Kidney (tissue), 14 donors: ENCODE measurements around the gene FRMD3. TPM values are rescaled to one million over a fixed set of nuclear protein-coding genes. Genes with fewer than 3 reads are reported as not detected.
A peak's percentile ranks its signal among the peaks of the same experiment; 100 is the strongest.

Experiments
- DNase-seq, 5 donors: peaks; one replicate each; pipeline ENCODE4 v3.0.0-alpha.2; 2013 to 2020
- FAIRE-seq: peaks from 2 replicates; lab custom pipeline; 2012; peaks lifted over from hg19 to GRCh38; lab: Jason Lieb, UNC
- H3K27ac ChIP-seq, 2 donors: one replicate each; pipeline ENCODE4 v1.7.0; 2013; ENCODE audit warnings: low read depth in 2 of 2, low read length in 2 of 2, inconsistent platforms in 1 of 2
- H3K27me3 ChIP-seq: one replicate; pipeline ENCODE4 v1.7.1; 2013; ENCODE audit warnings: low read length, inconsistent platforms; ENCODE audit not compliant: control insufficient read depth, insufficient read depth
- H3K36me3 ChIP-seq, 3 donors: one replicate each; pipeline versions ENCODE4 v1.7.0 to v1.7.1; 2013; ENCODE audit warnings: low read length in 3 of 3, control low read depth in 1 of 3, inconsistent platforms in 1 of 3; ENCODE audit not compliant: insufficient read depth in 3 of 3, control insufficient read depth in 2 of 3
- H3K4me1 ChIP-seq, 3 donors: one replicate each; pipeline versions ENCODE4 v1.7.0 to v1.7.1; 2013; ENCODE audit warnings: low read length in 3 of 3, inconsistent platforms in 1 of 3, low read depth in 1 of 3; ENCODE audit not compliant: control insufficient read depth in 2 of 3, insufficient read depth in 2 of 3
- H3K4me3 ChIP-seq, 3 donors: one replicate each; pipeline versions ENCODE4 v1.7.0 to v1.8.1; 2013; ENCODE audit warnings: low read length in 3 of 3, control low read depth in 1 of 3, inconsistent platforms in 1 of 3
- H3K9ac ChIP-seq, 3 donors: one replicate each; pipeline versions ENCODE4 v1.7.0 to v1.7.1; 2013; ENCODE audit warnings: low read length in 3 of 3, control low read depth in 1 of 3, inconsistent platforms in 1 of 3
- H3K9me3 ChIP-seq, 3 donors: one replicate each; pipeline versions ENCODE4 v1.7.0 to v1.7.1; 2013; ENCODE audit warnings: low read length in 3 of 3, control low read depth in 1 of 3, inconsistent platforms in 1 of 3; ENCODE audit not compliant: control insufficient read depth in 2 of 3, insufficient read depth in 1 of 3
- intact Hi-C: fragments of 100-400 bp; cut with DNase I; formaldehyde crosslinking; loops from one replicate; pipeline ENCODE4 v1.11.1; 2022
- polyA plus RNA-seq: library from polyadenylated mRNA; stranded (reverse); fragments of 350-450 nt; fragmentation: Illumina TruSeq; extraction: RNeasy Lipid Tissue Mini Kit (QIAGEN cat#74804); gene quantifications from one replicate; pipeline ENCODE4 v1.2.3, GENCODE V29; 2014; ENCODE audit warnings: low read depth, low replicate concordance; ENCODE audit not compliant: insufficient read depth
- total RNA-seq: library from RNA; stranded (reverse); fragmentation: NEBNext Ultra II Directional; extraction: Animal tissue kit (Norgen Biotek cat#: 25700); gene quantifications from one replicate; pipeline ENCODE4 v1.2.1, GENCODE V29; 2021
- TF ChIP-seq, protein P1 (sequence below): IDR thresholded peaks from 3 replicates; pipeline ENCODE4 v1.5.1; 2012; ENCODE audit warnings: mild to moderate bottlenecking, moderate library complexity, borderline replicate concordance; ENCODE audit not compliant: insufficient read depth; ENCODE audit errors: extremely low read depth
- donor health status: control.
- donor health status: control.
- donor health status: control.
- donor health status: control.
- donor health status: control.
- donor health status: DM: yes; HTN: yes; CAD: no.
- donor health status: Normal renal cell carcinoma (clear cell type).

FRMD3 gene
- total and polyA plus RNA-seq, 2 donors from 2014 or later, result 9.9 to 11.0 TPM

DNA sequence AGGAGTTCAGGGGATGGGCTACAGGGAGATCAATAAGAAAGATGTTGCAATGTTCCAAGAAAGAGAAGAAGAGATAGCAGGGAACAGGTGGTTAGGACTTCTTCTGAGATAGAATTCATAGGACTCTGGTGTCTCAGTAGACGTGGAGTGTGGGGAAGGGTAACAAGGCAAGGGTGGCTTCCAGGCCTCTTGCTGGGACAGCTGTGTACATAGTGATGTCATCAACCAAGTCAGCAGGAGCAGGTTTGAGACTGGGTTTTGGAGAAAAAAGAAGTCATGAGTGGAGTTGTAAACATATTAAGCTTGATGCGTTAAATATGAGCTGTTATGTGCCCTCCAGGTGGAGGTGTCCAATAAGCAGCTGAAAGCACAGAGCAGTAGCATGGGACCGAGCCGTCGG is 263.4 kb downstream of the FRMD3 start:
- Histone ChIP-seq H3K4me1 (no peaks in the 10 kb centered on the region), H3K9ac (no peak overlapping the region), H3K4me3 (no peak overlapping the region), H3K9me3 (no peaks in the 10 kb centered on the region), H3K27ac (no peak overlapping the region), H3K27me3 (no peaks in the 10 kb centered on the region), H3K36me3 (peaks cover 0 to 7% (median 0%) of the 10 kb centered on the region in 3 donors)
- intact Hi-C loops, result no loop called here
- FAIRE-seq (no peak), DNase-seq (no peak)
- TF ChIP-seq, protein P1, sequence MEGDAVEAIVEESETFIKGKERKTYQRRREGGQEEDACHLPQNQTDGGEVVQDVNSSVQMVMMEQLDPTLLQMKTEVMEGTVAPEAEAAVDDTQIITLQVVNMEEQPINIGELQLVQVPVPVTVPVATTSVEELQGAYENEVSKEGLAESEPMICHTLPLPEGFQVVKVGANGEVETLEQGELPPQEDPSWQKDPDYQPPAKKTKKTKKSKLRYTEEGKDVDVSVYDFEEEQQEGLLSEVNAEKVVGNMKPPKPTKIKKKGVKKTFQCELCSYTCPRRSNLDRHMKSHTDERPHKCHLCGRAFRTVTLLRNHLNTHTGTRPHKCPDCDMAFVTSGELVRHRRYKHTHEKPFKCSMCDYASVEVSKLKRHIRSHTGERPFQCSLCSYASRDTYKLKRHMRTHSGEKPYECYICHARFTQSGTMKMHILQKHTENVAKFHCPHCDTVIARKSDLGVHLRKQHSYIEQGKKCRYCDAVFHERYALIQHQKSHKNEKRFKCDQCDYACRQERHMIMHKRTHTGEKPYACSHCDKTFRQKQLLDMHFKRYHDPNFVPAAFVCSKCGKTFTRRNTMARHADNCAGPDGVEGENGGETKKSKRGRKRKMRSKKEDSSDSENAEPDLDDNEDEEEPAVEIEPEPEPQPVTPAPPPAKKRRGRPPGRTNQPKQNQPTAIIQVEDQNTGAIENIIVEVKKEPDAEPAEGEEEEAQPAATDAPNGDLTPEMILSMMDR, result no peak

DNA sequence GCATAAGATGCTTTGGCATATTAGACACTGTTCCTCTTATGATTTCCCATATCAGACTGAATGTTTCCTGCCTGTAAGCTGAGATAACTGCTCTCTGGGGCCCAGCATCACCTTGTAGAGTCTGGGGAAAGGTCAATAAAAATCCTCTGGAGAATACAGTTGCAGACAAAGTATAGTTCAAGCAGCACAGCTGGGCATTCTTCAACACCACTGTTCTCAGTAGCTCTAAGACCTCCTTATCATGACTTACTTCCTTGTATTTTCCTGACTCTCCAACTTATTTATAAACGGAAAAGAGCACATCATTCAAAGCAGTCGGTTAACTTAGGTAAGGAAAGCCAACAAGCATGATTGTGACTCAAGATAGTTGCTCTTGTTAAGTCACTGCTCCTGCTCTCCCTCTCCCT is 266.5 kb downstream of the FRMD3 start:
- TF ChIP-seq, protein P1, result no peak
- Histone ChIP-seq H3K36me3 (peaks cover 0 to 7% (median 0%) of the 10 kb centered on the region in 3 donors), H3K9me3 (no peaks in the 10 kb centered on the region), H3K4me3 (no peak overlapping the region), H3K9ac (no peak overlapping the region), H3K27ac (no peak overlapping the region), H3K4me1 (peaks cover 0 to 4% (median 3%) of the 10 kb centered on the region in 3 donors), H3K27me3 (no peaks in the 10 kb centered on the region)
- DNase-seq, result peak in 1 of 5 donors; percentile 39
- intact Hi-C loops, result no loop called here
- FAIRE-seq, result no peak

DNA sequence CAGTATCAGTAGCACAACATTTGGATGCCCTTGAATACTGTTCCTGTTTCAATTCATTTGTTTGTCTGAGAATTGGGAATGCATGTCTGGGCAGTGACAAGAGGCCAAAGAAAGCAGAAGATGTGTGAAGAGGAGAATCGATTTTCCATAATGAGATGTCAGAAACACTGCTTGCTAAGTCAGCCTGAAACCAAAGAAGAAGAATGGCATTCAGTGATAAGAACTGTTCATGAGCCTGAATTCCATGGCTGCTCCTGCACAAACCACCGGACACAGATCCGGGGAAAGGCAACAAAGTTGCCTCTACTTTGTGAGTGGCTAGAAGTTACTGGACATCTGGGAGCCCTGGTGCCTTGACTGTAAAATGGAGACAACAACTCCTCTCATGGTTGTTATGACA is 268.1 kb downstream of the FRMD3 start:
- Histone ChIP-seq H3K4me3 (no peak overlapping the region), H3K4me1 (peaks cover 0 to 7% (median 6%) of the 10 kb centered on the region in 3 donors), H3K27me3 (no peaks in the 10 kb centered on the region), H3K36me3 (peaks cover 0 to 7% (median 0%) of the 10 kb centered on the region in 3 donors), H3K9ac (no peak overlapping the region), H3K9me3 (no peaks in the 10 kb centered on the region), H3K27ac (no peak overlapping the region)
- intact Hi-C loops, result no loop called here
- TF ChIP-seq, protein P1, result no peak
- DNase-seq (no peak), FAIRE-seq (no peak)

DNA sequence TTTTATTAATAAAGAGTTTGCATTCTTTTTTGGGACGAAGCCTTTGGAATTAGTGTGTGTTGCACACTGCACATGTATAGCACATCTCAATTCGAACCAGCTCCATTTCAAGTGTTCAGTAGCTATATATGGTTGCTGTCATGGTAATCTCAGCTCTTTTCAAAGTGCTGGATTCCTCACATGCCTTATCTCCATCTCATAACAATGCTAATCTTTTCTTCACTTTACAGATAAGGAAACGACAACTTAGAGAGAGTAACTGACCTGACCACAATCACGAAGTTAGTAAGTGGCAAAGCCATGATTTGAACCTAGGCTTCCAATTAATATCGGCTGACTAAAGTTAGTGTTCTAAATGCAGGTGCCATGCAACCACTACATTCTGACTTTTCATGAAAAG is 270.5 kb downstream of the FRMD3 start:
- FAIRE-seq (no peak), DNase-seq (no peak)
- Histone ChIP-seq H3K9ac (no peak overlapping the region), H3K4me3 (no peak overlapping the region), H3K27ac (no peak overlapping the region), H3K36me3 (no peaks in the 10 kb centered on the region), H3K9me3 (no peaks in the 10 kb centered on the region), H3K4me1 (peaks cover 0 to 7% (median 6%) of the 10 kb centered on the region in 3 donors), H3K27me3 (no peaks in the 10 kb centered on the region)
- intact Hi-C loops, result no loop called here
- TF ChIP-seq, protein P1, result no peak
